Lower leg skin (tissue), 4 donors: ENCODE results near the gene NOP56. TPM values are rescaled to one million over a fixed set of nuclear protein-coding genes. Genes with fewer than 3 reads are reported as not detected.

ENCODE experiments used
- DNase-seq, 2 donors: peaks; one replicate each; pipeline ENCODE4 v3.0.0-alpha.2; 2019; ENCODE audit warnings: low spot score in 2 of 2
- H3K4me3 ChIP-seq: fragments of 200-600 bp; sonication (generic); 2 replicates; pipeline ENCODE4 v1.5.1; 2017; ENCODE audit warnings: mild to moderate bottlenecking, low read depth; ENCODE audit not compliant: poor library complexity, severe bottlenecking
- CTCF ChIP-seq, 3 donors: fragments of 450-650 bp; IDR thresholded peaks; one replicate each; pipeline ENCODE4 v1.5.1; 2016; ENCODE audit warnings: antibody characterized with exemption in 3 of 3, mild to moderate bottlenecking in 3 of 3, moderate library complexity in 2 of 3
- POLR2A ChIP-seq, 2 donors: fragments of 450-650 bp; IDR thresholded peaks; one replicate each; pipeline ENCODE4 v1.6.1; 2016 to 2017; ENCODE audit warnings: antibody characterized with exemption in 2 of 2, mild to moderate bottlenecking in 1 of 2, moderate library complexity in 1 of 2
- WGBS, 2 donors: methylation state at CpG; one replicate each; pipeline ENCODE4 v1.1.5; 2018; 5-methylcytosine and 5-hydroxymethylcytosine counted together
- intact Hi-C: fragments of 100-400 bp; cut with DNase I; formaldehyde crosslinking; loops from one replicate; pipeline ENCODE4 v1.15.0; 2023; ENCODE audit warnings: low total_unique reads
- total RNA-seq, 4 donors: library from RNA; depleted of rRNA; stranded (reverse); fragments of >200 nt; gene quantifications; one replicate each; pipeline ENCODE4 v1.1.0, GENCODE V29; 2016

The NOP56 gene, protein sequence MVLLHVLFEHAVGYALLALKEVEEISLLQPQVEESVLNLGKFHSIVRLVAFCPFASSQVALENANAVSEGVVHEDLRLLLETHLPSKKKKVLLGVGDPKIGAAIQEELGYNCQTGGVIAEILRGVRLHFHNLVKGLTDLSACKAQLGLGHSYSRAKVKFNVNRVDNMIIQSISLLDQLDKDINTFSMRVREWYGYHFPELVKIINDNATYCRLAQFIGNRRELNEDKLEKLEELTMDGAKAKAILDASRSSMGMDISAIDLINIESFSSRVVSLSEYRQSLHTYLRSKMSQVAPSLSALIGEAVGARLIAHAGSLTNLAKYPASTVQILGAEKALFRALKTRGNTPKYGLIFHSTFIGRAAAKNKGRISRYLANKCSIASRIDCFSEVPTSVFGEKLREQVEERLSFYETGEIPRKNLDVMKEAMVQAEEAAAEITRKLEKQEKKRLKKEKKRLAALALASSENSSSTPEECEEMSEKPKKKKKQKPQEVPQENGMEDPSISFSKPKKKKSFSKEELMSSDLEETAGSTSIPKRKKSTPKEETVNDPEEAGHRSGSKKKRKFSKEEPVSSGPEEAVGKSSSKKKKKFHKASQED
- 10 to 100 TPM; 51.5 to 64.7 (median 56.6) TPM for total RNA-seq

- TF ChIP-seq POLR2A (IDR thresholded peaks at IDR 0.05) (no peak), CTCF (IDR thresholded peaks at IDR 0.05) (no peak)
- H3K4me3 ChIP-seq = peak within 1 kb of the TSS; percentile 74
- peak; percentile 86 to 98 for DNase-seq
- WGBS, 2 donors = 0% methylated on average over 38 to 68 of the region's 101 CpGs
- intact Hi-C loops = no loop called here
These were observed at the start of gene NOP56 for GRCh38 chr20:2651772-2652723. NOP56 (plus strand) TSS chr20:2652632; CDS start chr20:2652661, 29 bp downstream.

DNA sequence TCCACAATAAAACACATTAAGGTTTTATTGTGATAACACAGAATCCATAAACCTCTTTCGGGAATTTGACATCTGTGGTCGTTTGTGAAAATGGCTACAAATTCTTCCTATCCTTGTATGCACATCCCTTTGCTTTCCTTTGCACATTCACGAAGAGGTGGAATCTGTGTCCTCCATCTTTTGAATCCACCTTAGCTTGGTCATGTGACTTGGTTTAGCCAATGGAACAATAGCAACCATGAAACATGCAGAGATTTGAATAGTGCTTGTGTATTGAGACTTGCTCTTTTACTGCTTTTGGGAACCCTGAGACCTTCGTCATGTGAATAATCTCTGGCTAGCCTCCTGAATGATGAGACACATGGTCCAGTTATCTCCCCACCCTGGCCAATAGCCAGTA, 49.7 kb upstream of the NOP56 start:
- DNase-seq = no peak
- intact Hi-C loops = no loop called here
- 71 to 73% methylated on average over 4 of the region's 4 CpGs for WGBS, 2 donors
- TF ChIP-seq CTCF (IDR thresholded peaks at IDR 0.05) (no peak), POLR2A (IDR thresholded peaks at IDR 0.05) (no peak)
- H3K4me3 ChIP-seq = no peak overlapping the region

- H3K4me3 ChIP-seq = no peak overlapping the region
- DNase-seq = no peak
- intact Hi-C loops = no loop called here
- TF ChIP-seq CTCF (IDR thresholded peaks at IDR 0.05) (no peak), POLR2A (IDR thresholded peaks at IDR 0.05) (no peak)
- WGBS, 2 donors = 73 to 78% methylated on average over 7 of the region's 7 CpGs
These were observed 48.5 kb upstream of the NOP56 start for GRCh38 chr20:2603816-2604505.

DNA sequence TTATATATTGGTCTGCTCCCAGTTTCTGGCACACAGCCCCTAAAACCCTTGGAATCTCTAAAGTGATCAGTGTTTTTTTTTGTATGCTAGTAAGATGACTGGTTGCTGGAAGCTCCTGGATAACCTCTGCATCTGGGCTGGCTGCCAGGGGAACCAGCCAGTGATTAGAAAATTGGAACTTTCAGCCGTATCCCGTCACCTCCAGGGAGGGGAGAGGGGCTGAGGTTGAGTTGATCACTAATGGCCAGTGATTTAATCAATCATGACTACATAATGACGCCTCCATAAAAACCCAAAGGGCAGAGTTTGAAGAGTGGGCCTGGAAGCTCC, 48.0 kb upstream of the NOP56 start:
- WGBS, 2 donors = 37 to 54% methylated on average over 3 of the region's 3 CpGs
- no peak for DNase-seq

More for the DNA sequence above, 48.0 kb upstream of the NOP56 start:
- TF ChIP-seq CTCF (IDR thresholded peaks at IDR 0.05) (no peak), POLR2A (IDR thresholded peaks at IDR 0.05) (no peak)
- intact Hi-C loops = no loop called here
- no peak overlapping the region for H3K4me3 ChIP-seq
